ENCODE results near the gene TPD52L2. TPM values are rescaled to one million over a fixed set of nuclear protein-coding genes. Genes with fewer than 3 reads are reported as not detected.

TPD52L2 gene
- total RNA-seq, 1 experiment from 2014 or later = 192 TPM

GRCh38 chr20:63940071-63940471, 75.0 kb downstream of the TPD52L2 start:
- TF ChIP-seq, protein P1, sequence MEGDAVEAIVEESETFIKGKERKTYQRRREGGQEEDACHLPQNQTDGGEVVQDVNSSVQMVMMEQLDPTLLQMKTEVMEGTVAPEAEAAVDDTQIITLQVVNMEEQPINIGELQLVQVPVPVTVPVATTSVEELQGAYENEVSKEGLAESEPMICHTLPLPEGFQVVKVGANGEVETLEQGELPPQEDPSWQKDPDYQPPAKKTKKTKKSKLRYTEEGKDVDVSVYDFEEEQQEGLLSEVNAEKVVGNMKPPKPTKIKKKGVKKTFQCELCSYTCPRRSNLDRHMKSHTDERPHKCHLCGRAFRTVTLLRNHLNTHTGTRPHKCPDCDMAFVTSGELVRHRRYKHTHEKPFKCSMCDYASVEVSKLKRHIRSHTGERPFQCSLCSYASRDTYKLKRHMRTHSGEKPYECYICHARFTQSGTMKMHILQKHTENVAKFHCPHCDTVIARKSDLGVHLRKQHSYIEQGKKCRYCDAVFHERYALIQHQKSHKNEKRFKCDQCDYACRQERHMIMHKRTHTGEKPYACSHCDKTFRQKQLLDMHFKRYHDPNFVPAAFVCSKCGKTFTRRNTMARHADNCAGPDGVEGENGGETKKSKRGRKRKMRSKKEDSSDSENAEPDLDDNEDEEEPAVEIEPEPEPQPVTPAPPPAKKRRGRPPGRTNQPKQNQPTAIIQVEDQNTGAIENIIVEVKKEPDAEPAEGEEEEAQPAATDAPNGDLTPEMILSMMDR (IDR thresholded peaks at IDR 0.05; ENCODE audit: unreplicated experiment) = no peak
- no peaks in the 10 kb centered on the region for H3K4me1 Mint-ChIP-seq (ENCODE audit: low read depth, unreplicated experiment)
- no peak overlapping the region for H3K27ac Mint-ChIP-seq (ENCODE audit: unreplicated experiment)
- intact Hi-C loops (cut with micrococcal nuclease; ENCODE audit: unreplicated experiment) = no loop called here
- CTCF ChIA-PET = interaction anchor here (0.8 kb wide), 1 partner anchor 17 kb away, joined by 4 read pairs; no protein-coding TSS in a partner anchor
- BruUV-seq (replicated peaks) = TSS peak; percentile 59
- no peaks in the 10 kb centered on the region for H3K9me3 Mint-ChIP-seq (ENCODE audit: low read depth, unreplicated experiment)
- no peaks in the 10 kb centered on the region for H3K27me3 Mint-ChIP-seq (ENCODE audit: unreplicated experiment)
- no peak for DNase-seq
- H3K4me3 Mint-ChIP-seq (ENCODE audit: low read depth, unreplicated experiment) = no peak overlapping the region
- H3K36me3 Mint-ChIP-seq (ENCODE audit: insufficient read depth, unreplicated experiment) = peaks cover 90% of the 10 kb centered on the region

GRCh38 chr20:63940472-63941266, 75.6 kb downstream of the TPD52L2 start:
- Mint-ChIP-seq H3K4me3 (ENCODE audit: low read depth, unreplicated experiment) (no peak overlapping the region), H3K27me3 (ENCODE audit: unreplicated experiment) (no peaks in the 10 kb centered on the region), H3K27ac (ENCODE audit: unreplicated experiment) (peak overlapping the region; percentile 64), H3K36me3 (ENCODE audit: insufficient read depth, unreplicated experiment) (peaks cover 92% of the 10 kb centered on the region), H3K9me3 (ENCODE audit: low read depth, unreplicated experiment) (no peaks in the 10 kb centered on the region), H3K4me1 (ENCODE audit: low read depth, unreplicated experiment) (no peaks in the 10 kb centered on the region)
- intact Hi-C loops (cut with micrococcal nuclease; ENCODE audit: unreplicated experiment) = no loop called here
- no TSS peak for BruUV-seq (replicated peaks)
- no peak for DNase-seq
- TF ChIP-seq, protein P1 (IDR thresholded peaks at IDR 0.05; ENCODE audit: unreplicated experiment) = no peak
- CTCF ChIA-PET = no interaction called here

Small RNAs within 50 kb of the gene (microRNA-seq; reads per million reads assigned to microRNA genes)
- gene MIR1914 = 2.8 reads per million
- not detected for gene MIR941-1
- not detected for gene MIR941-2
- gene MIR941-3 = not detected
- not detected for gene MIR941-4
- gene MIR941-5 = not detected

Other genes with a start within 250 kb of the TPD52L2 start
- gene GMEB2, start 238.2 kb upstream of the TPD52L2 start, total RNA-seq (2022) = 18.6 and 18.8 TPM in 2 replicates
- 2.0 and 2.3 TPM in 2 replicates for gene STMN3, start 211.8 kb upstream of the TPD52L2 start, total RNA-seq (2022)
- 39.1 and 39.8 TPM in 2 replicates for gene RTEL1, start 207.0 kb upstream of the TPD52L2 start, total RNA-seq (2022)
- gene TNFRSF6B, start 168.6 kb upstream of the TPD52L2 start, total RNA-seq (2022) = not detected in 2 replicates
- 74.0 and 85.1 TPM in 2 replicates for gene ARFRP1, start 157.3 kb upstream of the TPD52L2 start, total RNA-seq (2022)
- gene ZGPAT, start 157.2 kb upstream of the TPD52L2 start, total RNA-seq (2022) = 47.0 and 48.4 TPM in 2 replicates
- gene LIME1, start 128.6 kb upstream of the TPD52L2 start, total RNA-seq (2022) = 25.8 and 27.1 TPM in 2 replicates
- 163 and 169 TPM in 2 replicates for gene SLC2A4RG, start 125.5 kb upstream of the TPD52L2 start, total RNA-seq (2022)
- 2.5 and 3.2 TPM in 2 replicates for gene ZBTB46, start 34.0 kb upstream of the TPD52L2 start, total RNA-seq (2022)
- gene ABHD16B, start 3.8 kb upstream of the TPD52L2 start, total RNA-seq (2022) = 0.24 TPM in 1 of 2 replicates, not detected in the other
- gene DNAJC5, start 29.9 kb downstream of the TPD52L2 start, total RNA-seq (2022) = 79.9 and 85.9 TPM in 2 replicates
- gene UCKL1, start 91.1 kb downstream of the TPD52L2 start, total RNA-seq (2022) = 85.1 and 86.3 TPM in 2 replicates
- gene ZNF512B, start 104.7 kb downstream of the TPD52L2 start, total RNA-seq (2022) = 58.1 and 62.8 TPM in 2 replicates
- 23.6 and 23.7 TPM in 2 replicates for gene SAMD10, start 114.4 kb downstream of the TPD52L2 start, total RNA-seq (2022)
- 111 and 113 TPM in 2 replicates for gene PRPF6, start 115.9 kb downstream of the TPD52L2 start, total RNA-seq (2022)
- 4.9 and 5.0 TPM in 2 replicates for gene C20orf204, start 170.9 kb downstream of the TPD52L2 start, total RNA-seq (2022)
- gene SOX18, start 184.4 kb downstream of the TPD52L2 start, total RNA-seq (2022) = not detected in 2 replicates
- gene TCEA2, start 197.9 kb downstream of the TPD52L2 start, total RNA-seq (2022) = 39.9 and 43.7 TPM in 2 replicates
- gene RGS19, start 214.2 kb downstream of the TPD52L2 start, total RNA-seq (2022) = 17.2 and 17.8 TPM in 2 replicates
- gene OPRL1, start 214.8 kb downstream of the TPD52L2 start, total RNA-seq (2022) = 0.17 and 0.33 TPM in 2 replicates
- not detected in 2 replicates for gene LKAAEAR1, start 219.1 kb downstream of the TPD52L2 start, total RNA-seq (2022)
- not detected in 2 replicates for gene NPBWR2, start 242.3 kb downstream of the TPD52L2 start, total RNA-seq (2022)

Data from Calu3 (cell line).